Gastroesophageal sphincter (tissue), 3 donors: ENCODE results near the gene DRAP1.

Source experiments
- POLR2AphosphoS5 ChIP-seq: sonication (generic); formaldehyde crosslinking; IDR thresholded peaks from one replicate; pipeline ENCODE4 v1.6.1; 2017; ENCODE audit warnings: antibody characterized with exemption
- TF ChIP-seq, protein P1 (sequence below), 4 experiments: fragments of 200-600 bp in 2 of 4; fragments of 450-650 bp in 2 of 4; sonication (generic) in 1 of 4; IDR thresholded peaks; one replicate each; pipeline ENCODE4 v1.5.1; 2017 to 2019; ENCODE audit warnings: antibody characterized with exemption in 4 of 4, mild to moderate bottlenecking in 2 of 4, moderate library complexity in 2 of 4

DNA sequence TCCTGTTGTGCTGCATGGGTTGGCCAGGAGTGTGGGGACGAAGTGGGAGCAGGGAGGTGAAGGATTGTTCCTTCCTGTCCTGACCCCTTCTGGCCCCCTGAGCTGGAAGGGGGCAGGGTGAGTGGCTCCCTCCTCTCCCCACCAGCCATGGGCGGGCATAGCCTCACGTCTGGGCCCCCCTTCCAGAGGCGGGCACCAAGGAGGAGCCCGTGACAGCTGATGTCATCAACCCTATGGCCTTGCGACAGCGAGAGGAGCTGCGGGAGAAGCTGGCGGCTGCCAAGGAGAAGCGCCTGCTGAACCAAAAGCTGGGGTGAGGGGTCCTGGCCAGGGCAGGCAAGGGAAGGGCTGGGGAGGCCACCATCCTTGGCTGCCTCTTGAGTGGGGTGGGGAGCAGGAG, 45.7 kb downstream of the DRAP1 start:
- TF ChIP-seq, protein P1, sequence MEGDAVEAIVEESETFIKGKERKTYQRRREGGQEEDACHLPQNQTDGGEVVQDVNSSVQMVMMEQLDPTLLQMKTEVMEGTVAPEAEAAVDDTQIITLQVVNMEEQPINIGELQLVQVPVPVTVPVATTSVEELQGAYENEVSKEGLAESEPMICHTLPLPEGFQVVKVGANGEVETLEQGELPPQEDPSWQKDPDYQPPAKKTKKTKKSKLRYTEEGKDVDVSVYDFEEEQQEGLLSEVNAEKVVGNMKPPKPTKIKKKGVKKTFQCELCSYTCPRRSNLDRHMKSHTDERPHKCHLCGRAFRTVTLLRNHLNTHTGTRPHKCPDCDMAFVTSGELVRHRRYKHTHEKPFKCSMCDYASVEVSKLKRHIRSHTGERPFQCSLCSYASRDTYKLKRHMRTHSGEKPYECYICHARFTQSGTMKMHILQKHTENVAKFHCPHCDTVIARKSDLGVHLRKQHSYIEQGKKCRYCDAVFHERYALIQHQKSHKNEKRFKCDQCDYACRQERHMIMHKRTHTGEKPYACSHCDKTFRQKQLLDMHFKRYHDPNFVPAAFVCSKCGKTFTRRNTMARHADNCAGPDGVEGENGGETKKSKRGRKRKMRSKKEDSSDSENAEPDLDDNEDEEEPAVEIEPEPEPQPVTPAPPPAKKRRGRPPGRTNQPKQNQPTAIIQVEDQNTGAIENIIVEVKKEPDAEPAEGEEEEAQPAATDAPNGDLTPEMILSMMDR (IDR thresholded peaks at IDR 0.05), result no peak
- no peak for TF ChIP-seq POLR2AphosphoS5
